A549 (cell line): ENCODE measurements around the gene GCAT.

Experiments
- CBX8 ChIP-seq: fragments of 200-600 bp; sonication (generic); IDR thresholded peaks from 2 replicates; pipeline ENCODE4 v1.6.1; 2016
- CHD2 ChIP-seq: fragments of 150-350 bp; IDR thresholded peaks from 2 replicates; pipeline ENCODE4 v1.6.1; 2014; ENCODE audit warnings: low read length; ENCODE audit not compliant: partially characterized antibody
- CTCF ChIP-seq: fragments of >200 bp; sonication (Bioruptor Twin); formaldehyde crosslinking; IDR thresholded peaks from 3 replicates; pipeline ENCODE4 v1.5.1; 2016
- EHMT2 ChIP-seq: fragments of 200-600 bp; sonication (generic); IDR thresholded peaks from 2 replicates; pipeline ENCODE4 v1.6.1; 2016; ENCODE audit warnings: antibody characterized with exemption, low read depth, mild to moderate bottlenecking, moderate library complexity
- HOXA7 ChIP-seq: fragments of 250-450 bp; sonication (Bioruptor Pico); IDR thresholded peaks from 2 replicates; pipeline ENCODE4 v1.5.0; 2020; ENCODE audit warnings: mild to moderate bottlenecking, moderate library complexity
- POLR2A ChIP-seq: IDR thresholded peaks from 2 replicates; pipeline ENCODE4 v1.6.1; 2012; ENCODE audit warnings: mild to moderate bottlenecking, low read length
- ZSCAN20 ChIP-seq: fragments of 250-450 bp; sonication (Bioruptor Pico); IDR thresholded peaks from 2 replicates; pipeline ENCODE4 v1.8.0; 2022; ENCODE audit warnings: mild to moderate bottlenecking, moderate library complexity

- TF ChIP-seq CBX8, result no peak
- no peak for TF ChIP-seq HOXA7
- TF ChIP-seq CTCF, result no peak
- TF ChIP-seq POLR2A, result peak; percentile 71
- no peak for TF ChIP-seq CHD2
- TF ChIP-seq EHMT2, result no peak
- no peak for TF ChIP-seq ZSCAN20 (CRISPR knock-in tag)
Observed at GRCh38 chr22:37804881-37805809, 2.6 kb upstream of the GCAT start.
